Measurements from ENCODE around the gene PC. TPM values are rescaled to one million over a fixed set of nuclear protein-coding genes. Genes with fewer than 3 reads are reported as not detected.

The PC gene
- total and polyA plus RNA-seq, 2 donors (not counting 3 experiments of a cell fraction or from before 2014, with no cell fraction given) = 5.5 to 17.5 TPM

DNA sequence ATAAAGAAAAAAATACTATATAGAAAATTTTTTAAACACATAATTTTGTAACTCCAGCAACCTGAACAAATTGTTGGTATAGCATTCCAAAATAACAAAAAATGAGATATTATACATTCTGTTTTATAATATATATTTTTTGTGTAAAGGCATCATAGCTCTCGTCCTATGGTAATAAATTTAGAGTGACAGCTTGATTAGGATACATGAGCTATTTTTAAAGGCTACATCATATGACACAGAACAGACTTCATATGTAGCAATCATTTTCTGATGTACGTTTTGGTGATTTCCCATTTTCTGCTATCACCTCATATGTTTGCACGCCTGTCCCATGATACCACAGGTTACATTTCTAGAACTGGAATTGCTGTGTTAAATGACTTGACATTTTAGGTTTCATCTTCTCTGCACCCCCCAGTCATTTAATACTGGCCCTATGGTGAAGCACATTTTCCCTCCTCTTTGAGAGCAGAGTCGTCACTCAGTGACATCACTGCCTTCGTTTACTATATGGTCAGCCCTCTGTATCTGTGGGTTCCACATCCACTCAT is 19.5 kb downstream of the PC start:
- no peak overlapping the region for H3K4me2 ChIP-seq (ENCODE audit: insufficient read depth, low read length)
- H3K27me3 ChIP-seq (ENCODE audit: control insufficient read depth in 2 of 2, insufficient read depth in 2 of 2, low read length in 2 of 2) = no peaks in the 10 kb centered on the region
- ChIA-PET POLR2A (no interaction called here), CTCF (no interaction called here)
- no peaks in the 10 kb centered on the region for H3K9me1 ChIP-seq (replicated peaks; ENCODE audit: control insufficient read depth, extremely low read depth, insufficient read depth, low read length)
- no peaks in the 10 kb centered on the region for H3K4me1 ChIP-seq (ENCODE audit: control insufficient read depth, extremely low read depth, insufficient read depth, low read length)
- DNase-seq (ENCODE audit: low read depth, low spot score) (no peak), FAIRE-seq (no peak)
- no TSS peak for BruUV-seq (replicated peaks)
- H3K4me3 ChIP-seq (replicated peaks in 1 of 3; ENCODE audit: insufficient read depth in 1 of 3, low read depth in 1 of 3, low read length in 3 of 3) = no peak overlapping the region
- dilution Hi-C loops (cut with MboI; ENCODE audit: extremely low pct_ligation_motif_present, low sequenced_read_pairs) (no loop called here), intact Hi-C loops (cut with micrococcal nuclease) (no loop called here)
- no peak overlapping the region for H3K27ac ChIP-seq (ENCODE audit: insufficient read depth, low read depth, low read length)
- no peaks in the 10 kb centered on the region for H3K79me2 ChIP-seq (ENCODE audit: control insufficient read depth, insufficient read depth, low read length)
- TF ChIP-seq, protein P1, sequence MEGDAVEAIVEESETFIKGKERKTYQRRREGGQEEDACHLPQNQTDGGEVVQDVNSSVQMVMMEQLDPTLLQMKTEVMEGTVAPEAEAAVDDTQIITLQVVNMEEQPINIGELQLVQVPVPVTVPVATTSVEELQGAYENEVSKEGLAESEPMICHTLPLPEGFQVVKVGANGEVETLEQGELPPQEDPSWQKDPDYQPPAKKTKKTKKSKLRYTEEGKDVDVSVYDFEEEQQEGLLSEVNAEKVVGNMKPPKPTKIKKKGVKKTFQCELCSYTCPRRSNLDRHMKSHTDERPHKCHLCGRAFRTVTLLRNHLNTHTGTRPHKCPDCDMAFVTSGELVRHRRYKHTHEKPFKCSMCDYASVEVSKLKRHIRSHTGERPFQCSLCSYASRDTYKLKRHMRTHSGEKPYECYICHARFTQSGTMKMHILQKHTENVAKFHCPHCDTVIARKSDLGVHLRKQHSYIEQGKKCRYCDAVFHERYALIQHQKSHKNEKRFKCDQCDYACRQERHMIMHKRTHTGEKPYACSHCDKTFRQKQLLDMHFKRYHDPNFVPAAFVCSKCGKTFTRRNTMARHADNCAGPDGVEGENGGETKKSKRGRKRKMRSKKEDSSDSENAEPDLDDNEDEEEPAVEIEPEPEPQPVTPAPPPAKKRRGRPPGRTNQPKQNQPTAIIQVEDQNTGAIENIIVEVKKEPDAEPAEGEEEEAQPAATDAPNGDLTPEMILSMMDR (IDR thresholded peaks at IDR 0.05; ENCODE audit: extremely low read depth in 1 of 2, insufficient read depth in 1 of 2, low read depth in 1 of 2, low read length in 2 of 2) = no peak
- TF ChIP-seq POLR2A (IDR thresholded peaks at IDR 0.05; ENCODE audit: low read depth, low read length) = no peak
- TF ChIP-seq MYC (IDR thresholded peaks at IDR 0.05; ENCODE audit: low read depth, low read length) = no peak
- TF ChIP-seq FOS (IDR thresholded peaks at IDR 0.05; ENCODE audit: borderline replicate concordance, insufficient read depth, low read length) = no peak
- no peak for TF ChIP-seq POLR2AphosphoS5 (IDR thresholded peaks at IDR 0.05; ENCODE audit: insufficient read depth, low read depth, low read length)
- TF ChIP-seq EZH2 (IDR thresholded peaks at IDR 0.05; ENCODE audit: borderline replicate concordance, low read depth, low read length, severe bottlenecking) = no peak
- TF ChIP-seq JUN (IDR thresholded peaks at IDR 0.05; ENCODE audit: borderline replicate concordance, insufficient read depth, insufficient read length, low read depth) = no peak
- TF ChIP-seq, protein P2, sequence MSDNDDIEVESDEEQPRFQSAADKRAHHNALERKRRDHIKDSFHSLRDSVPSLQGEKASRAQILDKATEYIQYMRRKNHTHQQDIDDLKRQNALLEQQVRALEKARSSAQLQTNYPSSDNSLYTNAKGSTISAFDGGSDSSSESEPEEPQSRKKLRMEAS (IDR thresholded peaks at IDR 0.05; ENCODE audit: insufficient read depth, insufficient read length) = no peak
- no peak for TF ChIP-seq GATA2 (IDR thresholded peaks at IDR 0.05; ENCODE audit: insufficient read depth, insufficient read length, low read depth, low read length)
- H3K9me3 ChIP-seq (replicated peaks; ENCODE audit: control insufficient read depth, insufficient read depth, low read length) = no peaks in the 10 kb centered on the region
- no peaks in the 10 kb centered on the region for H3K36me3 ChIP-seq (ENCODE audit: control insufficient read depth in 2 of 2, extremely low read depth in 1 of 2, insufficient read depth in 2 of 2, low read length in 2 of 2)
- H4K20me1 ChIP-seq (replicated peaks; ENCODE audit: control insufficient read depth, extremely low read depth, insufficient read depth, low read length) = no peaks in the 10 kb centered on the region
- no peak overlapping the region for H2AFZ ChIP-seq (ENCODE audit: low read depth, low read length)
- no peak overlapping the region for H3K9ac ChIP-seq (replicated peaks; ENCODE audit: extremely low read depth, insufficient read depth, low read length)

All from endothelial cell of umbilical vein (primary cell).